22Rv1 (cell line): Measurements from ENCODE around the gene PLAC9.

Source experiments
- CTCF ChIP-seq: fragments of 450-650 bp; IDR thresholded peaks from 2 replicates; pipeline ENCODE4 v1.5.1; 2017; ENCODE audit warnings: mild to moderate bottlenecking
- ZFX ChIP-seq: fragments of 450-650 bp; IDR thresholded peaks from 2 replicates; pipeline ENCODE4 v1.6.1; 2017; ENCODE audit warnings: antibody characterized with exemption, borderline replicate concordance

GRCh38 chr10:80166581-80167470 lies 34.3 kb downstream of the PLAC9 start:
- no peak for TF ChIP-seq CTCF
- TF ChIP-seq ZFX, result no peak
